Sigmoid colon (tissue), 4 donors: Measurements from ENCODE around the gene TFIP11.

Experiments used
- CTCF ChIP-seq, 4 experiments: fragments of 450-650 bp in 3 of 4; fragments of 200-600 bp in 1 of 4; IDR thresholded peaks; one replicate each; pipeline ENCODE4 v1.5.1; 2016 to 2019; ENCODE audit warnings: antibody characterized with exemption in 4 of 4, mild to moderate bottlenecking in 3 of 4, moderate library complexity in 2 of 4
- EP300 ChIP-seq, 4 donors: sonication (generic); formaldehyde crosslinking; IDR thresholded peaks; one replicate each; pipeline ENCODE4 v1.6.1; 2017; ENCODE audit warnings: antibody characterized with exemption in 4 of 4
- POLR2A ChIP-seq, 2 donors: fragments of 450-650 bp; IDR thresholded peaks; one replicate each; pipeline ENCODE4 v1.6.1; 2016; ENCODE audit warnings: antibody characterized with exemption in 2 of 2, mild to moderate bottlenecking in 2 of 2, moderate library complexity in 2 of 2

DNA sequence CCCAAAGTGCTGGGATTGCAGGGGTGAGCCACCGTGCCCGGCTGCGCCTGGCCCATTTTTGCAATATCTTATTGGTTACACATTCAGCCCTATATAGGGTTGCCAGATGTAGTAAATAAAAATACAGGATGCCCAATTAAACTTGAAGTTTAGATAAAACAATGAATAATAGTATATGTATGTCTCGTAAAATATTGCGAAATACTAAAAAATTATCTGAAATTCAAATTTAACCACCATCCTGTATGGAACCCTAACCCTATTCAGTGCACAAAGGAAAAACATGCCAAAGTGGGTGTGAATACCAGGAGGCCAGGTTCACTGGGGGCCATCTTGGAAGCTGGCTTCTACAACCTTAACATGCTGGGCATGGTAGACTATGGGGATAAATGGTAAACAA is 5.2 kb upstream of the TFIP11 start:
- no peak for TF ChIP-seq CTCF (IDR thresholded peaks at IDR 0.05)
- TF ChIP-seq POLR2A (IDR thresholded peaks at IDR 0.05) = no peak
- TF ChIP-seq EP300 (IDR thresholded peaks at IDR 0.05) = no peak
